Measurements from ENCODE around the gene ROBO1.

DNA sequence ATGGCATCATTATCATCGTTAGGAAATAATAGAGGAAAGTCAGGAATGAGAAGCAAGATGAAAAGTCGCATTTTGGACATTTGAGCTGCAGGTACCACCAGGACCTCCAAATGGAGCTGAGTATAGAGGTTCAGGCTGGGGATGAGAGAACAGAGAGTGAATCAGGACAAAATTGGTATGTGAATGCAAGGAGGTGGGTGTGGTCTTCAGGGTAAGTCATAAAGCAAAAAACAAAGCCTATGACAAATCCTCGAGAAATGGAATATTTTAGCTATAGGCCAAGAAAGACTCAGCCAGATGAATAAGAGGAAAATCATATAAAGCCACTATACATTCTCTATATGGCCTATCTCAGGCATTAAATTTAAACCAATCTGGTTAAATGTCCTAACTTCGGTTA is 841.3 kb downstream of the ROBO1 start:
- TF ChIP-seq POLR2A (IDR thresholded peaks at IDR 0.05), result no peak
- TF ChIP-seq, protein P1, sequence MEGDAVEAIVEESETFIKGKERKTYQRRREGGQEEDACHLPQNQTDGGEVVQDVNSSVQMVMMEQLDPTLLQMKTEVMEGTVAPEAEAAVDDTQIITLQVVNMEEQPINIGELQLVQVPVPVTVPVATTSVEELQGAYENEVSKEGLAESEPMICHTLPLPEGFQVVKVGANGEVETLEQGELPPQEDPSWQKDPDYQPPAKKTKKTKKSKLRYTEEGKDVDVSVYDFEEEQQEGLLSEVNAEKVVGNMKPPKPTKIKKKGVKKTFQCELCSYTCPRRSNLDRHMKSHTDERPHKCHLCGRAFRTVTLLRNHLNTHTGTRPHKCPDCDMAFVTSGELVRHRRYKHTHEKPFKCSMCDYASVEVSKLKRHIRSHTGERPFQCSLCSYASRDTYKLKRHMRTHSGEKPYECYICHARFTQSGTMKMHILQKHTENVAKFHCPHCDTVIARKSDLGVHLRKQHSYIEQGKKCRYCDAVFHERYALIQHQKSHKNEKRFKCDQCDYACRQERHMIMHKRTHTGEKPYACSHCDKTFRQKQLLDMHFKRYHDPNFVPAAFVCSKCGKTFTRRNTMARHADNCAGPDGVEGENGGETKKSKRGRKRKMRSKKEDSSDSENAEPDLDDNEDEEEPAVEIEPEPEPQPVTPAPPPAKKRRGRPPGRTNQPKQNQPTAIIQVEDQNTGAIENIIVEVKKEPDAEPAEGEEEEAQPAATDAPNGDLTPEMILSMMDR (IDR thresholded peaks at IDR 0.05), result no peak

Measured in right lobe of liver (tissue), 4 donors.